ENCODE data around the gene EEF1E1. TPM values are rescaled to one million over a fixed set of nuclear protein-coding genes. Genes with fewer than 3 reads are reported as not detected.

Gene EEF1E1
- polyA plus RNA-seq, 3 donors: 14.6 to 42.2 (median 26.2) TPM

- no peaks in the 10 kb centered on the region for H3K36me3 ChIP-seq (replicated peaks in 1 of 2; ENCODE audit: control insufficient read depth in 1 of 2, insufficient read depth in 2 of 2, low read length in 2 of 2)
- peaks cover 2 to 5% of the 10 kb centered on the region in 2 donors for H3K36me3 Mint-ChIP-seq
- H3K4me3 ChIP-seq (replicated peaks in 1 of 3; ENCODE audit: low read depth in 2 of 3, low read length in 3 of 3): peak overlapping the region in 1 of 3 experiments; percentile 23
- peaks cover 63% of the 10 kb centered on the region for H3K4me1 Mint-ChIP-seq
- H3K27ac ChIP-seq (ENCODE audit: low read depth in 1 of 2, low read length in 2 of 2): peak overlapping the region in 1 of 2 donors; percentile 68
- H3K9me3 ChIP-seq (replicated peaks in 1 of 2; ENCODE audit: control insufficient read depth in 1 of 2, insufficient read depth in 1 of 2, low read length in 2 of 2): no peaks in the 10 kb centered on the region
- no CpG with 5 or more reads among the region's 3 CpGs for WGBS (ENCODE audit: insufficient coverage)
- H3K4me3 Mint-ChIP-seq: peak overlapping the region in 1 of 2 donors; percentile 72
- H2AFZ ChIP-seq (ENCODE audit: insufficient read depth, low read depth, low read length, poor library complexity, severe bottlenecking): peak overlapping the region; percentile 43
- no peak for DNase-seq
- H3K4me1 ChIP-seq (ENCODE audit: control insufficient read depth in 1 of 2, insufficient read depth in 2 of 2, low read length in 2 of 2): peaks cover 38 to 51% of the 10 kb centered on the region in 2 donors
- H3K27me3 ChIP-seq (ENCODE audit: control insufficient read depth in 2 of 2, insufficient read depth in 2 of 2, low read length in 2 of 2): no peaks in the 10 kb centered on the region
- TF ChIP-seq CTCF (IDR thresholded peaks at IDR 0.05): no peak
- H3K79me2 ChIP-seq (ENCODE audit: insufficient read depth, low read length): peaks cover 15% of the 10 kb centered on the region
- no peaks in the 10 kb centered on the region for H3K27me3 Mint-ChIP-seq (ENCODE audit: low read depth in 3 of 3)
- H3K9me3 Mint-ChIP-seq: peaks cover 0 to 1% (median 0%) of the 10 kb centered on the region in 7 donors
- H3K9ac ChIP-seq (ENCODE audit: insufficient read depth, low read length, poor library complexity, severe bottlenecking): no peak overlapping the region
- intact Hi-C loops (cut with micrococcal nuclease): no loop called here
- H3K4me2 ChIP-seq (replicated peaks; ENCODE audit: extremely low read depth, low read length, poor library complexity, severe bottlenecking): peak overlapping the region; percentile 23
- H4K20me1 ChIP-seq (ENCODE audit: insufficient read depth, low read length): no peaks in the 10 kb centered on the region
- peak overlapping the region; percentile 65 to 89 (median 80) for H3K27ac Mint-ChIP-seq
Measured at GRCh38 chr6:8075704-8076103, 26.6 kb downstream of the EEF1E1 start.

- Histone ChIP-seq H3K9me3 (replicated peaks in 1 of 2; ENCODE audit: control insufficient read depth in 1 of 2, insufficient read depth in 1 of 2, low read length in 2 of 2) (no peaks in the 10 kb centered on the region), H3K36me3 (replicated peaks in 1 of 2; ENCODE audit: control insufficient read depth in 1 of 2, insufficient read depth in 2 of 2, low read length in 2 of 2) (no peaks in the 10 kb centered on the region), H3K4me2 (replicated peaks; ENCODE audit: extremely low read depth, low read length, poor library complexity, severe bottlenecking) (peak overlapping the region; percentile 23), H3K27me3 (ENCODE audit: control insufficient read depth in 2 of 2, insufficient read depth in 2 of 2, low read length in 2 of 2) (no peaks in the 10 kb centered on the region), H2AFZ (ENCODE audit: insufficient read depth, low read depth, low read length, poor library complexity, severe bottlenecking) (peak overlapping the region; percentile 43), H3K79me2 (ENCODE audit: insufficient read depth, low read length) (peaks cover 15% of the 10 kb centered on the region), H3K9ac (ENCODE audit: insufficient read depth, low read length, poor library complexity, severe bottlenecking) (no peak overlapping the region), H3K27ac (ENCODE audit: low read depth in 1 of 2, low read length in 2 of 2) (peak overlapping the region in 1 of 2 donors; percentile 68), H3K4me1 (ENCODE audit: control insufficient read depth in 1 of 2, insufficient read depth in 2 of 2, low read length in 2 of 2) (peaks cover 33 to 46% of the 10 kb centered on the region in 2 donors), H4K20me1 (ENCODE audit: insufficient read depth, low read length) (no peaks in the 10 kb centered on the region), H3K4me3 (replicated peaks in 1 of 3; ENCODE audit: low read depth in 2 of 3, low read length in 3 of 3) (peak overlapping the region in 1 of 3 experiments; percentile 23)
- intact Hi-C loops (cut with micrococcal nuclease): no loop called here
- TF ChIP-seq CTCF (IDR thresholded peaks at IDR 0.05): no peak
- H3K4me1 Mint-ChIP-seq: peaks cover 58% of the 10 kb centered on the region
- no peaks in the 10 kb centered on the region for H3K27me3 Mint-ChIP-seq (ENCODE audit: low read depth in 3 of 3)
- no CpG with 5 or more reads among the region's 4 CpGs for WGBS (ENCODE audit: insufficient coverage)
- DNase-seq: peak in 1 of 3 donors; percentile 19
- peak overlapping the region in 1 of 2 donors; percentile 72 for H3K4me3 Mint-ChIP-seq
- H3K36me3 Mint-ChIP-seq: peaks cover 2 to 5% of the 10 kb centered on the region in 2 donors
- peak overlapping the region; percentile 65 to 89 (median 75) for H3K27ac Mint-ChIP-seq
- H3K9me3 Mint-ChIP-seq: peaks cover 0 to 1% (median 0%) of the 10 kb centered on the region in 7 donors
Measured at GRCh38 chr6:8075185-8075584, 27.2 kb downstream of the EEF1E1 start.
